HG03460 (cell line): ENCODE measurements around the gene NHS.

ENCODE experiments used
- ATAC-seq: cut with Tn5 transposase; IDR thresholded peaks from one replicate; pipeline ENCODE4 v1.9.1; 2021; ENCODE audit not compliant: unreplicated experiment

The NHS gene

GRCh38 chrX:17405225-17405969 is 30.4 kb downstream of the NHS start:
- ATAC-seq = no peak

GRCh38 chrX:17409566-17410290 is 34.7 kb downstream of the NHS start:
- no peak for ATAC-seq

GRCh38 chrX:17410651-17411050 is 35.7 kb downstream of the NHS start:
- ATAC-seq = no peak

GRCh38 chrX:17411205-17411604 is 36.2 kb downstream of the NHS start:
- no peak for ATAC-seq

- no peak for ATAC-seq
Measured at GRCh38 chrX:17412692-17413091, 37.7 kb downstream of the NHS start.

GRCh38 chrX:17413228-17413627 is 38.2 kb downstream of the NHS start:
- ATAC-seq = no peak

- ATAC-seq = no peak
Measured at GRCh38 chrX:17414027-17414658, 39.1 kb downstream of the NHS start.

- no peak for ATAC-seq
Measured at GRCh38 chrX:17414839-17415238, 39.8 kb downstream of the NHS start.

GRCh38 chrX:17415242-17415810 is 40.3 kb downstream of the NHS start:
- no peak for ATAC-seq

GRCh38 chrX:17417372-17417771 is 42.4 kb downstream of the NHS start:
- ATAC-seq = no peak

GRCh38 chrX:17425136-17425535 is 50.1 kb downstream of the NHS start:
- no peak for ATAC-seq

GRCh38 chrX:17425551-17425950 is 50.6 kb downstream of the NHS start:
- no peak for ATAC-seq

- ATAC-seq = no peak
Measured at GRCh38 chrX:17431171-17431570, 56.2 kb downstream of the NHS start.

- no peak for ATAC-seq
Measured at GRCh38 chrX:17432158-17432557, 57.2 kb downstream of the NHS start.

- no peak for ATAC-seq
Measured at GRCh38 chrX:17433965-17434364, 59.0 kb downstream of the NHS start.

- no peak for ATAC-seq
Measured at GRCh38 chrX:17435476-17435875, 60.5 kb downstream of the NHS start.

GRCh38 chrX:17438221-17438620 is 63.2 kb downstream of the NHS start:
- no peak for ATAC-seq

- ATAC-seq = no peak
Measured at GRCh38 chrX:17440258-17440657, 65.3 kb downstream of the NHS start.

- ATAC-seq = no peak
Measured at GRCh38 chrX:17440836-17441235, 65.8 kb downstream of the NHS start.

GRCh38 chrX:17441965-17442364 is 67.0 kb downstream of the NHS start:
- no peak for ATAC-seq

- ATAC-seq = no peak
Measured at GRCh38 chrX:17442898-17443297, 67.9 kb downstream of the NHS start.

GRCh38 chrX:17443556-17443955 is 68.6 kb downstream of the NHS start:
- ATAC-seq = no peak
